Smooth muscle cell (in vitro differentiated cells): ENCODE measurements around the gene ZNF514. TPM values are rescaled to one million over a fixed set of nuclear protein-coding genes. Genes with fewer than 3 reads are reported as not detected.
"Not testable (repeated sequence)": the region's sequence is repeated elsewhere in the genome, so short reads cannot be mapped to it uniquely, and the experiment has no call there.

Experiments
- DNase-seq: peaks from one replicate; lab custom pipeline; 2025; ENCODE audit not compliant: unreplicated experiment; lab: John Stamatoyannopoulos, UW
- H2AFZ ChIP-seq: fragments of 200-600 bp; sonication (generic); 2 replicates; pipeline ENCODE4 v1.6.0; 2016; ENCODE audit warnings: antibody characterized with exemption, low read depth, mild to moderate bottlenecking
- H3F3A ChIP-seq: fragments of 200-600 bp; sonication (generic); 2 replicates; pipeline ENCODE4 v1.6.0; 2017; ENCODE audit warnings: antibody characterized with exemption, low read depth
- H3K27ac ChIP-seq: fragments of 200-600 bp; sonication (generic); 2 replicates; pipeline ENCODE4 v1.5.1; 2016; ENCODE audit warnings: low read depth, mild to moderate bottlenecking
- H3K27me3 ChIP-seq: fragments of 200-600 bp; sonication (generic); 2 replicates; pipeline ENCODE4 v1.6.1; 2016; ENCODE audit warnings: low read depth, mild to moderate bottlenecking
- H3K36me3 ChIP-seq: fragments of 200-600 bp; sonication (generic); 2 replicates; pipeline ENCODE4 v1.5.1; 2016; ENCODE audit warnings: low read depth
- H3K4me1 ChIP-seq: fragments of 200-600 bp; sonication (generic); 2 replicates; pipeline ENCODE4 v1.5.1; 2016; ENCODE audit warnings: low read depth
- H3K4me2 ChIP-seq: fragments of 200-600 bp; sonication (generic); 2 replicates; pipeline ENCODE4 v1.6.0; 2016; ENCODE audit warnings: mild to moderate bottlenecking
- H3K4me3 ChIP-seq: fragments of 200-600 bp; sonication (generic); 2 replicates; pipeline ENCODE4 v1.5.1; 2016; ENCODE audit warnings: mild to moderate bottlenecking
- H3K79me2 ChIP-seq: fragments of 200-600 bp; sonication (generic); 2 replicates; pipeline ENCODE4 v1.6.0; 2016; ENCODE audit warnings: low read depth, mild to moderate bottlenecking
- H3K9ac ChIP-seq: fragments of 200-600 bp; sonication (generic); 2 replicates; pipeline ENCODE4 v1.6.0; 2016; ENCODE audit warnings: low read depth
- H3K9me3 ChIP-seq: fragments of 200-600 bp; sonication (generic); replicated peaks from 2 replicates; pipeline ENCODE4 v1.5.1; 2016; ENCODE audit warnings: low read depth
- H4K20me1 ChIP-seq: fragments of 200-600 bp; sonication (generic); 2 replicates; pipeline ENCODE4 v1.6.0; 2016; ENCODE audit warnings: low read depth
- CTCF ChIP-seq: fragments of 200-600 bp; sonication (generic); IDR thresholded peaks from 2 replicates; pipeline ENCODE4 v1.5.1; 2017; ENCODE audit warnings: borderline replicate concordance, mild to moderate bottlenecking, antibody characterized with exemption; ENCODE audit not compliant: insufficient read depth, poor library complexity, severe bottlenecking
- WGBS: methylation state at CpG from one replicate; pipeline ENCODE4 v1.1.7; 2016; ENCODE audit warnings: low lambda C conversion rate; 5-methylcytosine and 5-hydroxymethylcytosine counted together
- polyA plus RNA-seq: library from polyadenylated mRNA; unstranded; fragments of >200 nt; fragmentation: Nextera tagmentation; extraction: Ambion mirVana; gene quantifications from 2 replicates; pipeline ENCODE4 v1.2.1, GENCODE V29; 2016
- total RNA-seq: library from RNA; depleted of rRNA; stranded (reverse); fragments of >200 nt; gene quantifications from 2 replicates; pipeline ENCODE4 v1.2.3, GENCODE V29; 2014

ZNF514 gene
- total and polyA plus RNA-seq, 2 experiments from 2014 or later, result 2.7 to 6.1 TPM

- Histone ChIP-seq H3K36me3 (peaks cover 56% of the 10 kb centered on the region), H3K4me1 (no peaks in the 10 kb centered on the region), H3K27me3 (no peaks in the 10 kb centered on the region), H3K9ac (no peak overlapping the region), H3K27ac (no peak overlapping the region), H2AFZ (no peak overlapping the region), H4K20me1 (no peaks in the 10 kb centered on the region), H3K4me3 (no peak overlapping the region), H3K9me3 (no peaks in the 10 kb centered on the region), H3K4me2 (no peak overlapping the region), H3F3A (no peaks in the 10 kb centered on the region), H3K79me2 (no peaks in the 10 kb centered on the region)
- DNase-seq, result no peak
- TF ChIP-seq CTCF, result no peak
- 99% methylated on average over 8 of the region's 8 CpGs for WGBS
Measured at GRCh38 chr2:95104606-95105005, 55.0 kb downstream of the ZNF514 start.

DNA sequence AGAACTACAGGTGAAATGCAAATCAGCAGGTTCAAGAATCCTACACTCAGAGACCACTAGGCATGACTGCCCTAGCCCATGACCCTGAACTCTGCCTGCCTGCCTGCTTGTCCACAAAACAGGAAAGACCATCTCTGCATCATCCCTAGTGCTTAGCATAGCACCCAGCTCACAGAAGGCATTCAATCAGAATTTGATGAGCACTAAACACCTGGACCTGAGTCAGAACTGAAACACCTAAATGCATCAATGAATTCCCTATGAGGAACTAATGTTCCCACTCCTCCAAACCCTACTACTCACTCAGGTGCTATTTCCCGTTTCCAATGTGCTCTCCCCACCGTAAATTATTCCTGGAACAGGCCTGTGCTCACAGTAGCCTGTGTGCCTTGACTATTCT lies 59.7 kb downstream of the ZNF514 start:
- H2AFZ ChIP-seq, result no peak overlapping the region
- WGBS, result 97% methylated on average over 2 of the region's 2 CpGs
- no peaks in the 10 kb centered on the region for H3F3A ChIP-seq

DNA sequence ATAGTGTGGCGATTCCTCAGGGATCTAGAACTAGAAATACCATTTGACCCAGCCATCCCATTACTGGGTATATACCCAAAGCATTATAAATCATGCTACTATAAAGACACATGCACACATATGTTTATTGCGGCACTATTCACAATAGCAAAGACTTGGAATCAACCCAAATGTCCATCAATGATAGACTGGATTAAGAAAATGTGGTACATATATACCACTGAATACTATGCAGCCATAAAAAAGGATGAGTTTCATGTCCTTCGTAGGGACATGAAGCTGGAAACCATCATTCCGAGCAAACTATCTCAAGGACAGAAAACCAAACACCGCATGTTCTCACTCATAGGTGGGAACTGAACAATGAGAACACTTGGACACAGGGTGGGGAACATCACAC lies 61.4 kb downstream of the ZNF514 start:
- 96% methylated on average over 5 of the region's 5 CpGs for WGBS
- not testable (repeated sequence) for H3K9ac ChIP-seq, H2AFZ ChIP-seq, H3F3A ChIP-seq, H3K9me3 ChIP-seq, H3K27me3 ChIP-seq, H3K4me2 ChIP-seq, H3K4me1 ChIP-seq, H3K4me3 ChIP-seq, DNase-seq, H3K27ac ChIP-seq
- peaks cover 20% of the 10 kb centered on the region for H4K20me1 ChIP-seq
- peaks cover 26% of the 10 kb centered on the region for H3K79me2 ChIP-seq
- peaks cover 38% of the 10 kb centered on the region for H3K36me3 ChIP-seq

More for the DNA sequence above, 59.7 kb downstream of the ZNF514 start:
- TF ChIP-seq CTCF, result no peak
- no peak for DNase-seq
- no peaks in the 10 kb centered on the region for H3K4me1 ChIP-seq
- H3K27me3 ChIP-seq, result no peaks in the 10 kb centered on the region
- H3K9me3 ChIP-seq, result no peaks in the 10 kb centered on the region
- no peak overlapping the region for H3K27ac ChIP-seq
- peaks cover 44% of the 10 kb centered on the region for H3K36me3 ChIP-seq
- no peak overlapping the region for H3K4me3 ChIP-seq
- H4K20me1 ChIP-seq, result peaks cover 12% of the 10 kb centered on the region
- no peak overlapping the region for H3K9ac ChIP-seq
- peaks cover 24% of the 10 kb centered on the region for H3K79me2 ChIP-seq
- no peak overlapping the region for H3K4me2 ChIP-seq

Other genes starting within 250 kb of the ZNF514 start
- not detected in 2 replicates for gene MAL, start 134.1 kb downstream of the ZNF514 start, total RNA-seq
- not detected in 2 replicates for gene MAL, start 134.1 kb downstream of the ZNF514 start, polyA plus RNA-seq
- gene MRPS5, start 38.0 kb downstream of the ZNF514 start, total RNA-seq, result 41.1 and 42.9 TPM in 2 replicates
- 46.2 and 53.8 TPM in 2 replicates for gene MRPS5, start 38.0 kb downstream of the ZNF514 start, polyA plus RNA-seq
- gene ZNF2, start 6.0 kb upstream of the ZNF514 start, total RNA-seq, result 6.9 and 7.0 TPM in 2 replicates
- gene ZNF2, start 6.0 kb upstream of the ZNF514 start, polyA plus RNA-seq, result 1.8 and 2.9 TPM in 2 replicates
- 3.7 and 5.3 TPM in 2 replicates for gene ZNF892, start 47.7 kb upstream of the ZNF514 start, total RNA-seq
- 0.63 and 1.6 TPM in 2 replicates for gene ZNF892, start 47.7 kb upstream of the ZNF514 start, polyA plus RNA-seq
- gene PROM2, start 114.6 kb upstream of the ZNF514 start, total RNA-seq, result 2.8 and 4.2 TPM in 2 replicates
- 0.70 and 2.6 TPM in 2 replicates for gene PROM2, start 114.6 kb upstream of the ZNF514 start, polyA plus RNA-seq
- 1.1 and 2.0 TPM in 2 replicates for gene KCNIP3, start 137.5 kb upstream of the ZNF514 start, total RNA-seq
- 7.6 TPM in 2 replicates for gene KCNIP3, start 137.5 kb upstream of the ZNF514 start, polyA plus RNA-seq
- 28.0 and 32.2 TPM in 2 replicates for gene FAHD2A, start 242.9 kb upstream of the ZNF514 start, total RNA-seq
- 40.3 and 44.6 TPM in 2 replicates for gene FAHD2A, start 242.9 kb upstream of the ZNF514 start, polyA plus RNA-seq